B cell (primary cell): ENCODE data around the gene LIME1. TPM values are rescaled to one million over a fixed set of nuclear protein-coding genes. Genes with fewer than 3 reads are reported as not detected.

ENCODE experiments used
- ATAC-seq: fragments of 200-7000 bp; cut with Tn5 transposase; one replicate; pipeline ENCODE4 v1.10.0; 2021; ENCODE audit warnings: low read depth, mild to moderate bottlenecking, moderate number of reproducible peaks, moderate library complexity
- CTCF ChIA-PET: fragments of 350-600 bp; sonication (Branson Sonifier 250); formaldehyde crosslinking; loops from one replicate; lab custom pipeline; 2021; ENCODE audit warnings: antibody characterized with exemption, inconsistent platforms; lab: Charles Lee
- POLR2A ChIA-PET: fragments of 350-600 bp; sonication (Branson Sonifier 250); formaldehyde crosslinking; loops from one replicate; lab custom pipeline; 2021; ENCODE audit warnings: antibody characterized with exemption; lab: Charles Lee
- DNase-seq: peaks from one replicate; pipeline ENCODE4 v3.0.0; 2013
- H2AFZ ChIP-seq: 2 replicates; pipeline ENCODE4 v1.6.1; 2012; ENCODE audit warnings: mild to moderate bottlenecking, low read depth, low read length; ENCODE audit not compliant: insufficient read depth, poor library complexity, severe bottlenecking
- H3K27ac ChIP-seq, 2 donors: 1 replicate in 1 of 2; 2 replicates in 1 of 2; pipeline ENCODE4 v1.5.1; 2012 to 2013; ENCODE audit warnings: low read length in 2 of 2, mild to moderate bottlenecking in 2 of 2, moderate library complexity in 1 of 2
- H3K27me3 ChIP-seq, 4 experiments: fragments of 200-600 bp in 1 of 4; sonication (generic) in 1 of 4; replicated peaks in 1 of 4; 1 replicate in 2 of 4; 2 replicates in 2 of 4; pipeline versions ENCODE4 v1.6.1 to v1.7.0; 2013 to 2016; ENCODE audit warnings: low read length in 3 of 4, mild to moderate bottlenecking in 2 of 4, mixed read lengths in 1 of 4, moderate library complexity in 1 of 4; ENCODE audit not compliant: insufficient read depth in 4 of 4, control insufficient read depth in 3 of 4; ENCODE audit errors: control extremely low read depth in 1 of 4
- H3K36me3 ChIP-seq, 2 experiments: replicated peaks in 1 of 2; 1 replicate in 1 of 2; 2 replicates in 1 of 2; pipeline versions ENCODE4 v1.6.1 to v1.7.1; 2013; ENCODE audit warnings: low read length in 1 of 2; ENCODE audit not compliant: insufficient read depth in 2 of 2, control insufficient read depth in 1 of 2; ENCODE audit errors: control extremely low read depth in 1 of 2, extremely low read depth in 1 of 2
- H3K4me1 ChIP-seq, 2 donors: fragments of 200-600 bp in 1 of 2; sonication (generic) in 1 of 2; 1 replicate in 1 of 2; 2 replicates in 1 of 2; pipeline versions ENCODE4 v1.5.1 to v1.6.1; 2013 to 2017; ENCODE audit warnings: low read length in 2 of 2; ENCODE audit not compliant: control insufficient read depth in 2 of 2, insufficient read depth in 2 of 2
- H3K4me2 ChIP-seq: replicated peaks from 2 replicates; pipeline ENCODE3; 2012; ENCODE audit warnings: mild to moderate bottlenecking, low read depth, low read length; ENCODE audit not compliant: poor library complexity, severe bottlenecking
- H3K4me3 ChIP-seq, 5 experiments: fragments of 200-600 bp in 1 of 5; sonication (generic) in 1 of 5; 1 replicate in 3 of 5; 2 replicates in 2 of 5; pipeline versions ENCODE4 v1.5.1 to v1.7.0; 2011 to 2016; ENCODE audit warnings: low read length in 4 of 5, mild to moderate bottlenecking in 4 of 5, low read depth in 2 of 5, control low read depth in 1 of 5, moderate library complexity in 1 of 5; ENCODE audit not compliant: insufficient read depth in 1 of 5; ENCODE audit errors: control extremely low read depth in 1 of 5, extremely low read depth in 1 of 5
- H3K79me2 ChIP-seq: fragments of 200-600 bp; sonication (generic); one replicate; pipeline ENCODE4 v1.6.0; 2016; ENCODE audit warnings: low read length; ENCODE audit not compliant: control insufficient read depth, insufficient read depth
- H3K9ac ChIP-seq: fragments of 200-600 bp; sonication (generic); 2 replicates; pipeline ENCODE4 v1.6.1; 2017; ENCODE audit warnings: mild to moderate bottlenecking, low read length, moderate library complexity
- H3K9me3 ChIP-seq, 3 donors: one replicate each; pipeline versions ENCODE4 v1.6.1 to v1.7.1; 2013; ENCODE audit warnings: low read length in 2 of 3; ENCODE audit not compliant: control insufficient read depth in 2 of 3, insufficient read depth in 1 of 3; ENCODE audit errors: control extremely low read depth in 1 of 3
- H4K20me1 ChIP-seq: 2 replicates; pipeline ENCODE4 v1.6.0; 2012; ENCODE audit warnings: mild to moderate bottlenecking, low read length; ENCODE audit not compliant: insufficient read depth, control insufficient read depth, poor library complexity, severe bottlenecking
- H3K27ac Mint-ChIP-seq: one replicate; pipeline ENCODE4 v1.8.0; 2021; ENCODE audit warnings: mixed read lengths
- H3K27me3 Mint-ChIP-seq: one replicate; pipeline ENCODE4 v1.8.0; 2021; ENCODE audit warnings: mixed read lengths
- H3K4me1 Mint-ChIP-seq: one replicate; pipeline ENCODE4 v1.8.0; 2021; ENCODE audit warnings: mixed read lengths
- H3K4me3 Mint-ChIP-seq: one replicate; pipeline ENCODE4 v1.8.0; 2021; ENCODE audit warnings: mixed read lengths
- H3K9me3 Mint-ChIP-seq: one replicate; pipeline ENCODE4 v1.8.0; 2022; ENCODE audit warnings: mixed read lengths; ENCODE audit not compliant: insufficient read depth
- CTCF ChIP-seq: fragments of 200-600 bp; IDR thresholded peaks from one replicate; pipeline ENCODE4 v1.8.0; 2022; ENCODE audit warnings: antibody characterized with exemption, mild to moderate bottlenecking
- EZH2 ChIP-seq: IDR thresholded peaks from 2 replicates; pipeline ENCODE4 v1.6.1; 2012; ENCODE audit warnings: borderline replicate concordance, low read depth, mild to moderate bottlenecking, moderate library complexity, low read length; ENCODE audit not compliant: insufficient read depth, poor library complexity, severe bottlenecking
- WGBS: methylation state at CpG from one replicate; pipeline ENCODE4 v1.1.5; 2013; ENCODE audit warnings: missing lambda C conversion rate; ENCODE audit not compliant: insufficient coverage; 5-methylcytosine and 5-hydroxymethylcytosine counted together
- intact Hi-C: fragments of 100-400 bp; cut with micrococcal nuclease; formaldehyde crosslinking; loops from one replicate; pipeline ENCODE4 v1.10.0; 2022
- polyA plus RNA-seq: library from polyadenylated mRNA; depleted of rRNA; stranded (reverse); fragments of >200 nt; gene quantifications from 2 replicates; pipeline ENCODE4 v1.2.3, GENCODE V29; 2012
- total RNA-seq, 2 donors: library from RNA; stranded (reverse); fragments of 120-200 nt in 1 of 2; gene quantifications; 1 replicate in 1 of 2; 2 replicates in 1 of 2; pipeline versions ENCODE4 v1.2.3 to v1.2.4, GENCODE V29; 2013 to 2022

Gene LIME1
- total and polyA plus RNA-seq, 2 donors (not counting 1 experiment from before 2014, with no cell fraction given): 14.5 to 95.2 TPM

- H2AFZ ChIP-seq: no peak overlapping the region
- H4K20me1 ChIP-seq: no peaks in the 10 kb centered on the region
- H3K36me3 ChIP-seq: peaks cover 0 to 4% of the 10 kb centered on the region in 2 experiments
- H3K4me3 ChIP-seq: no peak overlapping the region
- intact Hi-C loops: no loop called here
- Mint-ChIP-seq H3K4me3 (no peak overlapping the region), H3K27ac (no peak overlapping the region), H3K27me3 (no peaks in the 10 kb centered on the region), H3K4me1 (no peaks in the 10 kb centered on the region), H3K9me3 (no peaks in the 10 kb centered on the region)
- ATAC-seq (no peak), DNase-seq (no peak)
- no peaks in the 10 kb centered on the region for H3K9me3 ChIP-seq
- ChIA-PET POLR2A (interaction anchor here (0.6 kb wide), 1 partner anchor 333 kb away, joined by 3 read pairs; the partner anchor contains the start of gene RGS19), CTCF (no interaction called here)
- TF ChIP-seq EZH2: no peak
- TF ChIP-seq CTCF: no peak
- WGBS: 96% methylated on average over 40 of the region's 47 CpGs
- no peak overlapping the region for H3K27ac ChIP-seq
- no peaks in the 10 kb centered on the region for H3K79me2 ChIP-seq
- H3K27me3 ChIP-seq: no peaks in the 10 kb centered on the region
- H3K4me2 ChIP-seq: no peak overlapping the region
- H3K4me1 ChIP-seq: no peaks in the 10 kb centered on the region
- H3K9ac ChIP-seq: no peak overlapping the region
These were observed 10.4 kb downstream of the LIME1 start for GRCh38 chr20:63746751-63747315.

- no peak for DNase-seq
- 73% methylated on average over 13 of the region's 13 CpGs for WGBS
These were observed 11.2 kb downstream of the LIME1 start for GRCh38 chr20:63747622-63748069.

More at GRCh38 chr20:63747622-63748069, 11.2 kb downstream of the LIME1 start:
- intact Hi-C loops: no loop called here
- TF ChIP-seq CTCF: no peak
- TF ChIP-seq EZH2: no peak
- no peaks in the 10 kb centered on the region for H3K4me1 ChIP-seq
- H3K27me3 ChIP-seq: no peaks in the 10 kb centered on the region
- Mint-ChIP-seq H3K27ac (no peak overlapping the region), H3K9me3 (no peaks in the 10 kb centered on the region), H3K4me1 (no peaks in the 10 kb centered on the region), H3K4me3 (no peak overlapping the region), H3K27me3 (no peaks in the 10 kb centered on the region)
- CTCF ChIA-PET: no interaction called here
- no peaks in the 10 kb centered on the region for H4K20me1 ChIP-seq
- POLR2A ChIA-PET: interaction anchor here (0.6 kb wide), 1 partner anchor 332 kb away, joined by 3 read pairs; the partner anchor contains the start of gene RGS19
- peaks cover 0 to 4% of the 10 kb centered on the region in 2 experiments for H3K36me3 ChIP-seq
- H2AFZ ChIP-seq: no peak overlapping the region
- H3K79me2 ChIP-seq: no peaks in the 10 kb centered on the region
- no peak overlapping the region for H3K4me2 ChIP-seq
- H3K27ac ChIP-seq: no peak overlapping the region
- H3K9ac ChIP-seq: no peak overlapping the region
- peaks cover 0 to 2% (median 0%) of the 10 kb centered on the region in 3 donors for H3K9me3 ChIP-seq
- H3K4me3 ChIP-seq: no peak overlapping the region
- no peak for ATAC-seq
